HepG2 (cell line): ENCODE measurements around the gene ELF1. TPM values are rescaled to one million over a fixed set of nuclear protein-coding genes. Genes with fewer than 3 reads are reported as not detected.
A peak's percentile ranks its signal among the peaks of the same experiment; 100 is the strongest.

ENCODE experiments used
- AHR ChIP-seq: IDR thresholded peaks from 2 replicates; pipeline ENCODE4 v1.6.1; 2018; ENCODE audit warnings: missing genetic modification reagents, missing compliant biosample characterization
- BCLAF1 ChIP-seq: fragments of 450-650 bp; IDR thresholded peaks from 2 replicates; pipeline ENCODE4 v1.6.1; 2017; ENCODE audit warnings: mild to moderate bottlenecking
- EHMT2 ChIP-seq: fragments of 200-600 bp; sonication (generic); IDR thresholded peaks from 2 replicates; pipeline ENCODE4 v1.7.0; 2017; ENCODE audit warnings: antibody characterized with exemption, low read depth, low read length, borderline replicate concordance
- ELF1 ChIP-seq: sonication (generic); formaldehyde crosslinking; IDR thresholded peaks from 2 replicates; pipeline ENCODE4 v1.4.0; 2020; ENCODE audit warnings: missing genetic modification reagents
- FOXA3 ChIP-seq: IDR thresholded peaks from 2 replicates; pipeline ENCODE4 v1.6.1; 2016; ENCODE audit warnings: missing genetic modification reagents, missing compliant biosample characterization
- GATAD2A ChIP-seq: IDR thresholded peaks from 2 replicates; pipeline ENCODE4 v1.6.1; 2016
- HIVEP1 ChIP-seq: sonication (generic); formaldehyde crosslinking; IDR thresholded peaks from 2 replicates; pipeline ENCODE4 v1.4.0; 2020; ENCODE audit warnings: mild to moderate bottlenecking, missing genetic modification reagents
- MED13 ChIP-seq: sonication (generic); formaldehyde crosslinking; IDR thresholded peaks from 2 replicates; pipeline ENCODE4 v1.5.0; 2020; ENCODE audit warnings: missing genetic modification reagents
- NR1H2 ChIP-seq: sonication (generic); formaldehyde crosslinking; IDR thresholded peaks from 2 replicates; pipeline ENCODE4 v1.8.1; 2022; ENCODE audit warnings: low read depth, missing genetic modification reagents, borderline replicate concordance
- PAX8 ChIP-seq: sonication (generic); formaldehyde crosslinking; IDR thresholded peaks from 2 replicates; pipeline ENCODE4 v1.8.0; 2022; ENCODE audit warnings: mild to moderate bottlenecking, missing genetic modification reagents, borderline replicate concordance
- RXRB ChIP-seq: IDR thresholded peaks from 2 replicates; pipeline ENCODE4 v1.6.1; 2016; ENCODE audit warnings: borderline replicate concordance, missing genetic modification reagents, missing compliant biosample characterization
- SMARCE1 ChIP-seq: fragments of 450-650 bp; IDR thresholded peaks from 2 replicates; pipeline ENCODE4 v1.6.1; 2017; ENCODE audit warnings: borderline replicate concordance
- SRSF1 ChIP-seq: fragments of 200-400 bp; formaldehyde crosslinking; optimal IDR thresholded peaks from 2 replicates; pipeline ENCODE3; 2017; ENCODE audit warnings: mild to moderate bottlenecking, low read depth, low read length, moderate library complexity
- TBP ChIP-seq: sonication (generic); formaldehyde crosslinking; IDR thresholded peaks from 2 replicates; pipeline ENCODE4 v1.5.0; 2020; ENCODE audit warnings: missing genetic modification reagents
- UBTF ChIP-seq: sonication (generic); formaldehyde crosslinking; IDR thresholded peaks from 2 replicates; pipeline ENCODE4 v1.4.0; 2020; ENCODE audit warnings: mild to moderate bottlenecking, missing genetic modification reagents
- WIZ ChIP-seq: sonication (generic); formaldehyde crosslinking; IDR thresholded peaks from 2 replicates; pipeline ENCODE4 v1.5.1; 2020; ENCODE audit warnings: mild to moderate bottlenecking, missing genetic modification reagents
- ZNF276 ChIP-seq: sonication (generic); formaldehyde crosslinking; IDR thresholded peaks from 2 replicates; pipeline ENCODE4 v1.4.0; 2020; ENCODE audit warnings: mild to moderate bottlenecking, low read depth, missing genetic modification reagents
- ZNF570 ChIP-seq: sonication (generic); formaldehyde crosslinking; IDR thresholded peaks from 2 replicates; pipeline ENCODE4 v1.4.0; 2020; ENCODE audit warnings: mild to moderate bottlenecking, missing genetic modification reagents, borderline replicate concordance
- ZNF644 ChIP-seq: IDR thresholded peaks from 2 replicates; pipeline ENCODE4 v1.6.1; 2016; ENCODE audit warnings: low read depth
- polyA plus RNA-seq, 8 experiments: library from polyadenylated mRNA; depleted of rRNA in 3 of 8; stranded (reverse) in 7 of 8; unstranded in 1 of 8; fragments of >200 nt; fragmentation: Illumina TruSeq in 4 of 8; extraction: Trizol in 4 of 8; gene quantifications; 2 replicates each; pipeline versions ENCODE4 v1.2.1 to v1.2.3, GENCODE V29; 2011 to 2016; ENCODE audit warnings: low read depth in 4 of 8, missing spikeins in 1 of 8, mixed read lengths in 1 of 8; ENCODE audit not compliant: insufficient read depth in 1 of 8
- total RNA-seq, 5 experiments: library from RNA; depleted of rRNA; stranded (reverse); fragments of >200 nt; fragmentation: Illumina TruSeq; extraction: Trizol; gene quantifications; 2 replicates each; pipeline ENCODE4 v1.2.3, GENCODE V29; 2016; ENCODE audit warnings: low read depth in 1 of 5
- TF ChIP-seq, protein P1 (sequence below): sonication (generic); formaldehyde crosslinking; IDR thresholded peaks from 2 replicates; pipeline ENCODE4 v1.4.0; 2020; ENCODE audit warnings: missing genetic modification reagents
- TF ChIP-seq, protein P2 (sequence below): sonication (generic); formaldehyde crosslinking; conservative IDR thresholded peaks from 2 replicates; pipeline ENCODE4 v1.4.0; 2020; ENCODE audit warnings: missing genetic modification reagents
- TF ChIP-seq, protein P3 (sequence below): sonication (generic); formaldehyde crosslinking; IDR thresholded peaks from 2 replicates; pipeline ENCODE4 v1.4.0; 2020; ENCODE audit warnings: missing genetic modification reagents, borderline replicate concordance

Gene ELF1
- total and polyA plus RNA-seq, 2 of the 13 experiments (the other 11 are each of a cell fraction or from before 2014, with no cell fraction given) = 24.6 to 71.5 TPM

DNA sequence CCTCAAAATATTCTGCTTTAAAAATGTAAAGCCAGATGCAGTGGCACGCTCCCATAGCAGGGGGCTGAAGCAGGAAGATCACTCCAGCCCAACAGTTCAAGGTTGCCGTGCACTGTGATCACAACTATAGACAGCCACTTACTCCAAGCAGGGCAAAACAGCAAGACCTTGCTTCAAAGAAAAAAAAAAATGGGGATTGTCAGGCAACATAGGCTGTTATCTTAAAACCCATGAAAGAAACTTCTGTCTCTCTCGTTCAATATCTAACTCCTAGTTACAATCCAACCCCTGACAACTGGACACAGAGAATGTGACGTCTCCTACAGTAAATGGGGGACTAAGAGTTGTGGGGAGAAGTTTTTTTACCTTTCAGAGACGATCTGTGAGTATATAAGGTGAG is 17.4 kb downstream of the ELF1 start (continued):
- TF ChIP-seq TBP (CRISPR knock-in tag) = no peak
- no peak for TF ChIP-seq PAX8 (CRISPR knock-in tag)
- no peak for TF ChIP-seq ZNF276
- peak; percentile 79 for TF ChIP-seq ZNF644 (CRISPR knock-in tag)
- TF ChIP-seq ZNF570 (CRISPR knock-in tag) = no peak
- no peak; the same call in 1 of the 2 replicates for TF ChIP-seq EHMT2
- no peak for TF ChIP-seq SMARCE1
- peak; percentile 81 for TF ChIP-seq RXRB (CRISPR knock-in tag)
- TF ChIP-seq, protein P1, sequence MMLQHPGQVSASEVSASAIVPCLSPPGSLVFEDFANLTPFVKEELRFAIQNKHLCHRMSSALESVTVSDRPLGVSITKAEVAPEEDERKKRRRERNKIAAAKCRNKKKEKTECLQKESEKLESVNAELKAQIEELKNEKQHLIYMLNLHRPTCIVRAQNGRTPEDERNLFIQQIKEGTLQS (CRISPR knock-in tag) = no peak
- TF ChIP-seq HIVEP1 (CRISPR knock-in tag) = no peak
- TF ChIP-seq, protein P2, sequence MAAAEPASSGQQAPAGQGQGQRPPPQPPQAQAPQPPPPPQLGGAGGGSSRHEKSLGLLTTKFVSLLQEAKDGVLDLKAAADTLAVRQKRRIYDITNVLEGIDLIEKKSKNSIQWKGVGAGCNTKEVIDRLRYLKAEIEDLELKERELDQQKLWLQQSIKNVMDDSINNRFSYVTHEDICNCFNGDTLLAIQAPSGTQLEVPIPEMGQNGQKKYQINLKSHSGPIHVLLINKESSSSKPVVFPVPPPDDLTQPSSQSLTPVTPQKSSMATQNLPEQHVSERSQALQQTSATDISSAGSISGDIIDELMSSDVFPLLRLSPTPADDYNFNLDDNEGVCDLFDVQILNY (CRISPR knock-in tag) = no peak
- no peak for TF ChIP-seq SRSF1
- TF ChIP-seq FOXA3 (CRISPR knock-in tag) = peak; percentile 77
- TF ChIP-seq AHR = no peak
- TF ChIP-seq, protein P3, sequence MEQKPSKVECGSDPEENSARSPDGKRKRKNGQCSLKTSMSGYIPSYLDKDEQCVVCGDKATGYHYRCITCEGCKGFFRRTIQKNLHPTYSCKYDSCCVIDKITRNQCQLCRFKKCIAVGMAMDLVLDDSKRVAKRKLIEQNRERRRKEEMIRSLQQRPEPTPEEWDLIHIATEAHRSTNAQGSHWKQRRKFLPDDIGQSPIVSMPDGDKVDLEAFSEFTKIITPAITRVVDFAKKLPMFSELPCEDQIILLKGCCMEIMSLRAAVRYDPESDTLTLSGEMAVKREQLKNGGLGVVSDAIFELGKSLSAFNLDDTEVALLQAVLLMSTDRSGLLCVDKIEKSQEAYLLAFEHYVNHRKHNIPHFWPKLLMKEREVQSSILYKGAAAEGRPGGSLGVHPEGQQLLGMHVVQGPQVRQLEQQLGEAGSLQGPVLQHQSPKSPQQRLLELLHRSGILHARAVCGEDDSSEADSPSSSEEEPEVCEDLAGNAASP (CRISPR knock-in tag) = peak; percentile 52; the same call in 1 of the 2 replicates
- no peak for TF ChIP-seq UBTF (CRISPR knock-in tag)
- no peak for TF ChIP-seq WIZ (CRISPR knock-in tag)
- TF ChIP-seq ELF1 (CRISPR knock-in tag) = peak; percentile 36; the same call in 1 of the 2 replicates
- no peak for TF ChIP-seq NR1H2 (CRISPR knock-in tag)
- no peak for TF ChIP-seq BCLAF1
- TF ChIP-seq MED13 (CRISPR knock-in tag) = no peak
- peak; percentile 85 for TF ChIP-seq GATAD2A
